Keratinocyte (primary cell): Measurements from ENCODE around the gene TECRL.

Source experiments
- CTCF ChIP-seq, 3 experiments: IDR thresholded peaks in 1 of 3; conservative IDR thresholded peaks in 1 of 3; optimal IDR thresholded peaks in 1 of 3; 2 replicates in 2 of 3; 3 replicates in 1 of 3; pipeline versions ENCODE3 to v1.5.1; 2011; ENCODE audit warnings: low read length in 3 of 3, mild to moderate bottlenecking in 3 of 3, moderate library complexity in 2 of 3, control low read depth in 1 of 3, inconsistent platforms in 1 of 3; ENCODE audit not compliant: insufficient read depth in 2 of 3; ENCODE audit errors: extremely low read depth in 1 of 3
- EZH2 ChIP-seq: IDR thresholded peaks from one replicate; pipeline ENCODE4 v1.6.1; 2012; ENCODE audit warnings: inconsistent platforms, mild to moderate bottlenecking, low read length, moderate library complexity

- TF ChIP-seq EZH2 (no peak), CTCF (optimal IDR thresholded peaks at IDR 0.05 in 1 of 3, IDR thresholded peaks at IDR 0.05 in 1 of 3, conservative IDR thresholded peaks at IDR 0.05 in 1 of 3; ENCODE audit: extremely low read depth in 1 of 3, insufficient read depth in 2 of 3, low read length in 3 of 3) (no peak)
Measured at GRCh38 chr4:64327237-64327636, 82.0 kb downstream of the TECRL start.
